Body of pancreas (tissue), 4 donors: ENCODE data around the gene FCGBP.

Experiments used
- POLR2A ChIP-seq, 3 donors: fragments of 450-650 bp; IDR thresholded peaks; one replicate each; pipeline ENCODE4 v1.6.1; 2016; ENCODE audit warnings: antibody characterized with exemption in 3 of 3, mild to moderate bottlenecking in 2 of 3
- TF ChIP-seq, protein P1 (sequence below), 7 experiments: fragments of 450-650 bp in 4 of 7; fragments of 200-600 bp in 3 of 7; sonication (generic) in 3 of 7; IDR thresholded peaks; one replicate each; pipeline ENCODE4 v1.5.1; 2016 to 2019; ENCODE audit warnings: antibody characterized with exemption in 7 of 7

DNA sequence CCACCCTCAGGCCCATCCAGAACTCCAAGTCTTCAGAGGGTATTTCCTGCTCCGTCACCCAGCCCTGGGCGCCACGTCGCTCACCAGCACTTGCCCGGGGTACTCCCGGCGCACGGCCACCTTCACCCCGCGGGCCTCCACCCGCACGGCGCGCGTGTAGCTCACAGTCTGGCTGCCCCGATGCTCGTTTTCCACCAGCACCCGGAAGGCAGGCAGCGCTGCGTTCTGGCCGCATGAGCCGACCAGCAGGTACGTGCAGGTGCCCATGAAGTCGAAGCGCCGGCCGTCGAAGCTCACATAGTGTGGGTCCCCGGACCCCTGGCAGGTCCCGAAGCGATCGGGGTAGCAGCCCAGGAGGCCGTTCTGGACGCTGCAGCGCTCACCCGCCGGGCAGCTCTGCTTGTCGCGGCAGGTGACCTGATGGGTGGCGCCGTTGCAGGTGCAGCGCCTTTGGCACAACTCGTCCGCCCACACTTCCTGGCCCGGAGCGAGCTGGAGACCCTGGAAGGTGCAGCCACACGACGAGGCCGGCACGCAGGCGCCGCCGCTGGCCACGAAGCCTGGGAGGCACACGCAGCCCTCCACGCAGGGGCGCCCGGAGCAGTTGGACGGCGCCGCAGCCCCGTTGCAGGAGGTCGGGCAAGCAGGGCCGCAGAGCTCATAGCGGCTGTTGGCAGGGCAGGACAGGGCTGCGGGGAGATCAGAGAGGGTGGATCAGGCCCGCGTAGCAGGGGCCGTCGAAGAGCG lies 19.2 kb downstream of the FCGBP start:
- TF ChIP-seq, protein P1, sequence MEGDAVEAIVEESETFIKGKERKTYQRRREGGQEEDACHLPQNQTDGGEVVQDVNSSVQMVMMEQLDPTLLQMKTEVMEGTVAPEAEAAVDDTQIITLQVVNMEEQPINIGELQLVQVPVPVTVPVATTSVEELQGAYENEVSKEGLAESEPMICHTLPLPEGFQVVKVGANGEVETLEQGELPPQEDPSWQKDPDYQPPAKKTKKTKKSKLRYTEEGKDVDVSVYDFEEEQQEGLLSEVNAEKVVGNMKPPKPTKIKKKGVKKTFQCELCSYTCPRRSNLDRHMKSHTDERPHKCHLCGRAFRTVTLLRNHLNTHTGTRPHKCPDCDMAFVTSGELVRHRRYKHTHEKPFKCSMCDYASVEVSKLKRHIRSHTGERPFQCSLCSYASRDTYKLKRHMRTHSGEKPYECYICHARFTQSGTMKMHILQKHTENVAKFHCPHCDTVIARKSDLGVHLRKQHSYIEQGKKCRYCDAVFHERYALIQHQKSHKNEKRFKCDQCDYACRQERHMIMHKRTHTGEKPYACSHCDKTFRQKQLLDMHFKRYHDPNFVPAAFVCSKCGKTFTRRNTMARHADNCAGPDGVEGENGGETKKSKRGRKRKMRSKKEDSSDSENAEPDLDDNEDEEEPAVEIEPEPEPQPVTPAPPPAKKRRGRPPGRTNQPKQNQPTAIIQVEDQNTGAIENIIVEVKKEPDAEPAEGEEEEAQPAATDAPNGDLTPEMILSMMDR (IDR thresholded peaks at IDR 0.05): no peak
- no peak for TF ChIP-seq POLR2A (IDR thresholded peaks at IDR 0.05)
